ENCODE results near the gene SNCAIP.

SNCAIP gene

GRCh38 chr5:122490718-122491117 is 178.7 kb downstream of the SNCAIP start:
- no peak for TF ChIP-seq CTCF (IDR thresholded peaks at IDR 0.05; ENCODE audit: insufficient read depth, missing control alignments)
- DNase-seq (ENCODE audit: insufficient read length, low spot score) (no peak), FAIRE-seq (no peak)

- FAIRE-seq (no peak), DNase-seq (ENCODE audit: insufficient read length, low spot score) (no peak)
- peak; percentile 38 for TF ChIP-seq CTCF (IDR thresholded peaks at IDR 0.05; ENCODE audit: insufficient read depth, missing control alignments)
Measured at GRCh38 chr5:122492675-122493074, 180.6 kb downstream of the SNCAIP start.

GRCh38 chr5:122493091-122494021 is 181.3 kb downstream of the SNCAIP start:
- DNase-seq (ENCODE audit: insufficient read length, low spot score): no peak
- no peak for FAIRE-seq

GRCh38 chr5:122494109-122494508 is 182.1 kb downstream of the SNCAIP start:
- DNase-seq (ENCODE audit: insufficient read length, low spot score) (no peak), FAIRE-seq (no peak)
- no peak for TF ChIP-seq CTCF (IDR thresholded peaks at IDR 0.05; ENCODE audit: insufficient read depth, missing control alignments)

More at GRCh38 chr5:122493091-122494021, 181.3 kb downstream of the SNCAIP start:
- TF ChIP-seq CTCF (IDR thresholded peaks at IDR 0.05; ENCODE audit: insufficient read depth, missing control alignments): no peak

GRCh38 chr5:122498163-122498562 is 186.1 kb downstream of the SNCAIP start:
- DNase-seq (ENCODE audit: insufficient read length, low spot score): no peak
- no peak for FAIRE-seq

GRCh38 chr5:122499585-122499984 is 187.5 kb downstream of the SNCAIP start:
- DNase-seq (ENCODE audit: insufficient read length, low spot score) (no peak), FAIRE-seq (no peak)
- TF ChIP-seq CTCF (IDR thresholded peaks at IDR 0.05; ENCODE audit: insufficient read depth, missing control alignments): no peak

More at GRCh38 chr5:122498163-122498562, 186.1 kb downstream of the SNCAIP start:
- peak; percentile 44 for TF ChIP-seq CTCF (IDR thresholded peaks at IDR 0.05; ENCODE audit: insufficient read depth, missing control alignments)

Data from D721Med (cell line).